ENCODE data around the gene DPEP1.
"Not testable (repeated sequence)": the region's sequence is repeated elsewhere in the genome, so short reads cannot be mapped to it uniquely, and the experiment has no call there.

DPEP1 gene

GRCh38 chr16:89655062-89655643, 41.7 kb downstream of the DPEP1 start:
- DNase-seq, result no peak

- no peak for DNase-seq
These were observed 43.1 kb downstream of the DPEP1 start for GRCh38 chr16:89656435-89657121.

- DNase-seq, result peak; percentile 86 to 87
These were observed 44.2 kb downstream of the DPEP1 start, which contains the start of the genes CHMP1A and SPATA33 for GRCh38 chr16:89657442-89658220. Gene CHMP1A (minus strand): TSS chr16:89657708. CDS start chr16:89657588, 120 bp downstream. Gene SPATA33 (plus strand): TSS chr16:89657836. CDS start chr16:89657912, 76 bp downstream.

- DNase-seq, result peak in 1 of 2 experiments; percentile 41
These were observed 44.9 kb downstream of the DPEP1 start for GRCh38 chr16:89658221-89658879.

- DNase-seq, result no peak
These were observed 46.7 kb downstream of the DPEP1 start for GRCh38 chr16:89660146-89660545.

GRCh38 chr16:89661215-89661614, 47.8 kb downstream of the DPEP1 start:
- no peak for DNase-seq

- not testable (repeated sequence) for DNase-seq
These were observed 50.8 kb downstream of the DPEP1 start for GRCh38 chr16:89664238-89664637.

- DNase-seq, result peak in 1 of 2 experiments; percentile 56
These were observed 53.6 kb downstream of the DPEP1 start for GRCh38 chr16:89667000-89667399.

GRCh38 chr16:89667633-89668032, 54.2 kb downstream of the DPEP1 start:
- DNase-seq, result no peak

GRCh38 chr16:89668790-89669158, 55.3 kb downstream of the DPEP1 start:
- no peak for DNase-seq

- no peak for DNase-seq
These were observed 56.3 kb downstream of the DPEP1 start for GRCh38 chr16:89669755-89670154.

GRCh38 chr16:89670496-89671431, 57.3 kb downstream of the DPEP1 start:
- DNase-seq, result no peak

GRCh38 chr16:89671565-89671964, 58.1 kb downstream of the DPEP1 start:
- DNase-seq, result not testable (repeated sequence)

GRCh38 chr16:89672177-89672941, 58.9 kb downstream of the DPEP1 start:
- no peak for DNase-seq

- no peak for DNase-seq
These were observed 64.8 kb downstream of the DPEP1 start for GRCh38 chr16:89678258-89678657.

GRCh38 chr16:89685916-89686315, 72.5 kb downstream of the DPEP1 start:
- no peak for DNase-seq

- peak; percentile 80 to 84 for DNase-seq
These were observed 73.2 kb downstream of the DPEP1 start, which contains the start of gene CDK10 for GRCh38 chr16:89686520-89687091. Gene CDK10 (plus strand): TSS chr16:89686689. CDS start chr16:89686711, 22 bp downstream.

GRCh38 chr16:89687092-89687940, 73.9 kb downstream of the DPEP1 start:
- DNase-seq, result peak in 1 of 2 experiments; percentile 78
